ENCODE data around the gene GPR84.
"Not testable (repeated sequence)": the region's sequence is repeated elsewhere in the genome, so short reads cannot be mapped to it uniquely, and the experiment has no call there.

The GPR84 gene

DNA sequence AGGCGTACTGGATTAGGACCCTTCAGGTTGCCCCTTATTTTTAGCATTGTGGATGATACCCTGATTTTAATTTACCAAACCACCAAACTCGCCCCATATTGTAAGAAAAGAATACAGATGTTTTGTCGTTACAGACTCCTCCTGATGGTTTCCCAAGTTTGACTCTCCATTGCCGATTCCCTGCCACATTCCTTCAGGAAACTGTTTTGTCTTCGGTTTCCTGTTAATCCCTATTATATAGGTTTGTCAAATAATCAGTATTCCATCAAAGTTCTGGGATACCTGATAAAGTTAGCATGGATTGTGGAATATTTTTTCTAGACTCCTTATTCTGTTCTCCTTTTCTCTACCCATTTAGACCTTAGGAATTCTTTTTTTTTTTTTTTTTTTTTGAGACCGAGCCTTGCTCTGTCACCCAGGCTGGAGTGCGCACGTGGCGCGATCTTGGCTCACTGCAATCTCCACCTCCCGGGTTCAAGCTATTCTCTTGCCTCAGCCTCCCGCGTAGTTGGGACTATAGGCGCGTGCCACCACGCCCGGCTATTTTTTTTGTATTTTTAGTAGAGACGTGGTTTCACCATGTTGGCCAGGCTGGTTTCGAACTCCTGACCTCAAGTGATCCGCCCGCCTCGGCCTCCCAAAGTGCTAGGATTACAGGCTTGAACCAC, 38.7 kb downstream of the GPR84 start:
- not testable (repeated sequence) for H3K36me3 ChIP-seq (ENCODE audit: control insufficient read depth, insufficient read depth, low read length); H3K27me3 ChIP-seq (ENCODE audit: control insufficient read depth, insufficient read depth, low read length, poor library complexity, severe bottlenecking); H3K9me3 ChIP-seq (ENCODE audit: control insufficient read depth, low read length); H3K4me1 ChIP-seq (ENCODE audit: control insufficient read depth, insufficient read depth, low read length)
- 70 to 74% methylated on average over 21 to 22 of the region's 22 CpGs for WGBS, 2 experiments
- H3K27ac ChIP-seq (ENCODE audit: insufficient read depth, low read depth, low read length, poor library complexity, severe bottlenecking), result peak overlapping the region; percentile 78
- H3K4me3 ChIP-seq (ENCODE audit: insufficient read depth, low read depth, low read length), result peak overlapping the region; percentile 90

DNA sequence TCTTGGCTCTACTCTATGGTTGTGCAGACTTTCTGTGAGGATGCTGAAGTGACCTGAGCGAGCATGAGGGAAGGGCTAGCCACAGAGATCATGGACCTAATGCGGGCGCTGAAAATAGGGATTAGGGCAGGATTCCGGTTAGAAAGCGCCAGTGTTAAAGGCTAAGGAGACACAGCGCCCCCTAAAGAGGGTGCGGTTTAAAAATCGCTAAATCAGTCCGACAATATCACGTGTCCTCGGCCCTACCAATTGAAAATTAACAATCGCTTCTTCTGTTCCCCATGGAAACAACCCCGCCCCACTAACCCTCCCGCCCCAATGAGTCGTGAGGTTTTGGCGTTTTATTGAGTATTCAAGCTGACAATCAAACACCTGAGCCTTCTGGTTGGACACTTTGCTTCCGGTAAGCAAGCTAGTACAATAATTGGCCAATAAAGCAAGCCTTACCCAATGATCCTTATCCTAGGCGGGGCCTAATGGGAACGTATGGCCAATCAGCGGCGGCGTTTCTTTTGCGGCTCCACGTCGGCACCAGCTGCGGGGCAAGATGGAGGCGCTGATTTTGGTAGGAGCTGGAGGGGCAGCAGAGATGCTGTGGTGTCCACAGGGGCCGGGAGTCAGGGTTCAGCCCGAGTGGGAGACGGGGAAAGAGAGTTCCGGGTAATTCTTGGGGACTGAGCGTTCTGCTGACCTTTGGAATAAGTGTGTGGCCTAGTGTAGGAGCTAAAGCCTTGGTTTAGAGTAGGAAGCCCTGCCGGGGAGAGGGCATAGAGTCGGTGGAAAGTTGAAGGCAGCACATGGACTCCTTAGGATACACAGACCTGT, 39.5 kb downstream of the GPR84 start, which contains the start of gene COPZ1:
Gene COPZ1 (plus strand): TSS at position 515 of the 825 bp plus-strand sequence. CDS start 33 bp downstream, at position 548.
- Histone ChIP-seq H3K36me3 (ENCODE audit: control insufficient read depth, insufficient read depth, low read length) (no peaks in the 10 kb centered on the region), H3K4me3 (ENCODE audit: insufficient read depth, low read depth, low read length) (peak within 1 kb of the TSS; percentile 90), H3K27ac (ENCODE audit: insufficient read depth, low read depth, low read length, poor library complexity, severe bottlenecking) (peak within 1 kb of the TSS; percentile 78), H3K27me3 (ENCODE audit: control insufficient read depth, insufficient read depth, low read length, poor library complexity, severe bottlenecking) (no peaks in the 10 kb centered on the region), H3K9me3 (ENCODE audit: control insufficient read depth, low read length) (no peaks in the 10 kb centered on the region), H3K4me1 (ENCODE audit: control insufficient read depth, insufficient read depth, low read length) (peaks cover under 1% of the 10 kb centered on the region)
- 2% methylated on average over 34 of the region's 34 CpGs for WGBS, 2 experiments

DNA sequence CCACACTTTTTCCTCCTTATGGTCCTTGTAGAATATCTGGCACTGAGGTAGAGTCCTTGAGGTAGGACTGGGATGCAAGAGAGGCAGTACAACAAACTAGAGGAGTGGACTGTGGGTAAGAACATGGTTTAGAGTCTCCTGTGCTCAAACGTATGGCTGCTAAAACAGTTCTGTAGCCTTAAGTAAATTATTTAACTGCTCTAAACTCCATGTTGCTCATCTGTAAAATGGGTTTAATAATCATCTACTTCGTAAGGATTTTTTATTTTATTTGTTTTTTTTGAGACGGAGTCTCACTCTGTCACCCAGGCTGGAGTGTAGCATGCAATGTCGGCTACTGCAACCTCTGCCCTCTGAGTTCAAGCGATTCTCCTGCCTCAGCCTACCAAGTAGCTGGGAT, 42.9 kb downstream of the GPR84 start:
- WGBS, 2 experiments, result 92% methylated on average over 5 of the region's 5 CpGs
- Histone ChIP-seq H3K27me3 (ENCODE audit: control insufficient read depth, insufficient read depth, low read length, poor library complexity, severe bottlenecking) (no peaks in the 10 kb centered on the region), H3K4me3 (ENCODE audit: insufficient read depth, low read depth, low read length) (no peak overlapping the region)

More for the DNA sequence above, 42.9 kb downstream of the GPR84 start:
- Histone ChIP-seq H3K4me1 (ENCODE audit: control insufficient read depth, insufficient read depth, low read length) (no peaks in the 10 kb centered on the region), H3K27ac (ENCODE audit: insufficient read depth, low read depth, low read length, poor library complexity, severe bottlenecking) (no peak overlapping the region), H3K9me3 (ENCODE audit: control insufficient read depth, low read length) (no peaks in the 10 kb centered on the region), H3K36me3 (ENCODE audit: control insufficient read depth, insufficient read depth, low read length) (no peaks in the 10 kb centered on the region)
